ENCODE measurements around the gene UBE3C.

The UBE3C gene

DNA sequence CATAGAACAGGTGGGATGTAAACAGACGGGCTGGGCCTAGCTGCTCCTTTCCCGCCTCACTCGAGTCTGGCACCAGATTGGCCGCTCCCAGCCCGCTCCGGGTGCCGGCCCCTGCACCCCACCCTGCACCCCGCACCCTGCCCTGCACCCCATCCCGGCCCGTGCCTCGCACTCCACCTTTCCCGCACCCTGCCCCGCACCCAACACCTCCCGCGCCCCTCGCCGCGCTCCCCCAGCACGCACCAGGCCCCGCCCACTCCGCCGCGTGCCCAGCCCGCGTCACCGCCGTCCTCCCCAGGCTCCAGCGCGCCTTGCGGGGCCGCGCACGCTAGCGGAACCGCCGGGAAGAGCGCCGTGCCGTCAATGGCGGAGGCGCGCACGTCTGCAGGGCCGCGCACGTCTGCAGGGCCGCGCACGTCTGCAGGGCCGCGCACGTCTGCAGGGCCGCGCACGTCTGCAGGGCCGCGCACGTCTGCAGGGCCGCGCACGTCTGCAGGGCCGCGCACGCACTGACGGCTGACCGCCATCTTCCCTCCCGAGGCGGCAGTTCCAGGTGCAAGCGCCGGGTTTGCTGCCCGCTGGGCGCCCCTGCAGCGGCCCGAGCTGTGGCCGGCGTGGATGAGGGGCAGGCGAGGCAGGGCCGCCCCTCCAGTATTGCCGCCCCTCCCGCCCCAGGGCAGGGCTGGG, at the start of gene UBE3C:
UBE3C (plus strand) TSS at position 503 of the 687 bp plus-strand sequence. CDS start 347 bp downstream, outside the sequence.
- POLR2A ChIA-PET, result interaction anchor here (0.7 to 1.8 kb wide), 5 partner anchors 9 to 128 kb away, joined by 3 to 6 read pairs (median 4); partner anchors contain the start of gene MNX1
- peak; percentile 99 for DNase-seq (ENCODE audit: extremely low spot score)
- no peak for TF ChIP-seq BHLHE40 (IDR thresholded peaks at IDR 0.05; ENCODE audit: borderline replicate concordance)
- TF ChIP-seq SP1 (IDR thresholded peaks at IDR 0.05), result no peak
- TF ChIP-seq HDGF (IDR thresholded peaks at IDR 0.05; ENCODE audit: borderline replicate concordance), result no peak; the same call in 1 of the 2 replicates
- peak; percentile 91 for TF ChIP-seq L3MBTL2 (conservative IDR thresholded peaks at IDR 0.05)
- TF ChIP-seq CTBP1 (IDR thresholded peaks at IDR 0.05; ENCODE audit: borderline replicate concordance), result no peak
- no peak for TF ChIP-seq ARNT (IDR thresholded peaks at IDR 0.05)
- TF ChIP-seq ELF4 (IDR thresholded peaks at IDR 0.05), result no peak
- no peak for TF ChIP-seq NFRKB (IDR thresholded peaks at IDR 0.05)
- TF ChIP-seq PKNOX1 (IDR thresholded peaks at IDR 0.05), result 0 out of 2 replicates have a peak, but pooled peaks have one; percentile 9
- CTCF ChIA-PET, result no interaction called here

DNA sequence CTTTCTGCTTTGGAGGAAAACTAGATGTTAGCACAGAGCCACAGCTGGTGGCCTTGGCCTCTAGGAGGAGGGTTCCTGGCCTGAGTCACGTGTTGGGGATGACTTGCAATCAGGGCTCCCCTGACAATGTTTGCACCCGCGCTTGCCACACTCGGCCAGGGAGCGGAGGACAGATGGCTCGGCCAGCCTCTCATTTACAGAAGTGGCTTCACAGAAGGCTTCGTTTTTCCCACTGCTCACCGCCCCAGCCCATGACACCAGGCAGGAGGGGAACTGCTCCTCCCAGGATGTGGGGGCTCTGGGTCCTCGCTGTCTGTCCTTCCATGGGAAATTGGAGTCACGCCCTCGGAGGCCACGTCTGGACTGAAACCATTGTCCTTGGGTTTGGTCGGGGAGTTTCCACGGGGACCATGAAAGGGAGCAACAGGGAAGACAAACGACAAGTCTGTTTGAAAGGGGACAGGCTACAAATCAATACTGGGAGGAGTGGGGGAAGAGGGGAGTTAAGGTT, 49.6 kb upstream of the UBE3C start:
- POLR2A ChIA-PET, result interaction anchor here (1.1 kb wide), 1 partner anchor 48 kb away, joined by 3 read pairs; no protein-coding TSS in a partner anchor
- TF ChIP-seq CTBP1 (IDR thresholded peaks at IDR 0.05; ENCODE audit: borderline replicate concordance), result no peak
- no peak for TF ChIP-seq FOXK2 (IDR thresholded peaks at IDR 0.05)
- no peak for TF ChIP-seq ARNT (IDR thresholded peaks at IDR 0.05)
- no peak for TF ChIP-seq SUZ12 (IDR thresholded peaks at IDR 0.05)
- no peak for TF ChIP-seq BHLHE40 (IDR thresholded peaks at IDR 0.05; ENCODE audit: borderline replicate concordance)
- no peak for TF ChIP-seq PKNOX1 (IDR thresholded peaks at IDR 0.05)
- CTCF ChIA-PET, result no interaction called here
- DNase-seq (ENCODE audit: extremely low spot score), result no peak

GRCh38 chr7:157090485-157091165, 48.1 kb upstream of the UBE3C start:
- ChIA-PET POLR2A (no interaction called here), CTCF (interaction anchor here (0.6 kb wide), 1 partner anchor 18 kb away, joined by 3 read pairs; no protein-coding TSS in a partner anchor)
- no peak for DNase-seq (ENCODE audit: extremely low spot score)
- no peak for TF ChIP-seq FOXM1 (IDR thresholded peaks at IDR 0.05; ENCODE audit: borderline replicate concordance)
- no peak for TF ChIP-seq ZNF384 (IDR thresholded peaks at IDR 0.05)
- no peak for TF ChIP-seq SUZ12 (IDR thresholded peaks at IDR 0.05)
- no peak for TF ChIP-seq TARDBP (IDR thresholded peaks at IDR 0.05)
- no peak for TF ChIP-seq BHLHE40 (IDR thresholded peaks at IDR 0.05; ENCODE audit: borderline replicate concordance)
- TF ChIP-seq LEF1 (IDR thresholded peaks at IDR 0.05; ENCODE audit: borderline replicate concordance), result no peak
- TF ChIP-seq FOXK2 (IDR thresholded peaks at IDR 0.05), result no peak
- no peak for TF ChIP-seq ARNT (IDR thresholded peaks at IDR 0.05)
- TF ChIP-seq FOXA1 (IDR thresholded peaks at IDR 0.05), result no peak
- no peak for TF ChIP-seq L3MBTL2 (conservative IDR thresholded peaks at IDR 0.05)
- TF ChIP-seq NFRKB (IDR thresholded peaks at IDR 0.05), result no peak
- TF ChIP-seq ELF4 (IDR thresholded peaks at IDR 0.05), result no peak
- no peak for TF ChIP-seq CTBP1 (IDR thresholded peaks at IDR 0.05; ENCODE audit: borderline replicate concordance)
- TF ChIP-seq PKNOX1 (IDR thresholded peaks at IDR 0.05), result no peak
- TF ChIP-seq SP1 (IDR thresholded peaks at IDR 0.05), result no peak
- TF ChIP-seq HDGF (IDR thresholded peaks at IDR 0.05; ENCODE audit: borderline replicate concordance), result no peak

- no peak for TF ChIP-seq LEF1 (IDR thresholded peaks at IDR 0.05; ENCODE audit: borderline replicate concordance)
- peak; percentile 31; the same call in 1 of the 2 replicates for TF ChIP-seq L3MBTL2 (conservative IDR thresholded peaks at IDR 0.05)
- TF ChIP-seq BHLHE40 (IDR thresholded peaks at IDR 0.05; ENCODE audit: borderline replicate concordance), result no peak
- peak; percentile 89 for TF ChIP-seq PKNOX1 (IDR thresholded peaks at IDR 0.05)
- no peak for TF ChIP-seq ZNF384 (IDR thresholded peaks at IDR 0.05)
- no peak for TF ChIP-seq ARNT (IDR thresholded peaks at IDR 0.05)
- no peak for TF ChIP-seq SUZ12 (IDR thresholded peaks at IDR 0.05)
- TF ChIP-seq ELF4 (IDR thresholded peaks at IDR 0.05), result no peak
- TF ChIP-seq CTBP1 (IDR thresholded peaks at IDR 0.05; ENCODE audit: borderline replicate concordance), result no peak; the same call in 1 of the 2 replicates
- CTCF ChIA-PET, result no interaction called here
- POLR2A ChIA-PET, result no interaction called here
- peak; percentile 75 for DNase-seq (ENCODE audit: extremely low spot score)
Observed at GRCh38 chr7:157096286-157097055, 42.3 kb upstream of the UBE3C start.

- TF ChIP-seq ARNT (IDR thresholded peaks at IDR 0.05) (peak; percentile 18; the same call in 1 of the 2 replicates), BHLHE40 (IDR thresholded peaks at IDR 0.05; ENCODE audit: borderline replicate concordance) (no peak)
- POLR2A ChIA-PET, result no interaction called here
- peak; percentile 50 for DNase-seq (ENCODE audit: extremely low spot score)
- CTCF ChIA-PET, result no interaction called here
Observed at GRCh38 chr7:157097056-157097329, 41.7 kb upstream of the UBE3C start.

Data from HEK293T (cell line).